ENCODE data around the gene FAM118A.
"Not testable (repeated sequence)": the region's sequence is repeated elsewhere in the genome, so short reads cannot be mapped to it uniquely, and the experiment has no call there.

FAM118A gene

DNA sequence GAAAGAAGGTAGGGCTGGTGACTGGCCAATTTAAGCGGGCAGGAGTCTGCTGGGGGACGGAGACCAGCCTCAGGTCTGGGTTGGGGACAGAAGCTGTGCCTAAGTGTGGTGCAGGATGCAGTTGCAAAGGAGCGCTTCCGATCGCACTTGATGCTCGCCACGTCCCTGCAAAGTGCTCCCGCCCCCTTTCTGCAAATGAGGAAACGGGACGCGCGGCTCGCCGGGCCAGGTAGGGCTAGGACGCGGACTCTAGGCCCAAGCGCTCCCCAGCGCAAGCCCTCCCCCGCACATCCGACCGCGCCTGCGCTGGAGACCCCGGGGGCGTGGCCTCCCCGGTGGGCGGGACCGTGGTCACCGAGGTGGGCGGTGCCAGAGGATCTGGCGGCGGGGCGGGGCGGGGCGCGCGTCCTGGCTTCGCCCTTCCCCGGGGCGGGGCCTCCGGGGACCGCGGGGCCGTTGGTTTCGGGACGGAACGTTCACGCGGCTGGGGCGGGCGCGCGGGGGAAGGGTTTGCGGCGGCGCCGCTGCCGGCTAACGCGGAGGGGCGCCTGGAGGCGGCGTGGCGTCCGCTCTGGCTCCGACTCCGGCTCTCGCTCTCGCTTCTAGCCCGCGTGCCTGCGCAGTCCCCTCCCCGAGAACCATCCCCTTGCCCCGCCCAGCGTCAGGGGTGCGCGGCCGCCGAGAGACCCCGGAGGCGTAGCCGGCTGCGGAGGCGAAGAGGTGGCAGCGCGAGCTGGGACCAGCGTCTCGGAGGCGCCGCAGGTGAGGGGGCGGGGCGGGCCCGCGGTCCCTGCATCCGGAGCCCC lies at the start of gene FAM118A:
FAM118A (plus strand) TSS at position 513 of the 806 bp plus-strand sequence. CDS start 12,446 bp downstream, outside the sequence.
- in situ Hi-C loops (cut with MboI; ENCODE audit: low sequenced_read_pairs): no loop called here

GRCh38 chr22:45260395-45260759 lies 49.4 kb upstream of the FAM118A start:
- in situ Hi-C loops (cut with MboI; ENCODE audit: low sequenced_read_pairs): loop anchor here (10.0 kb wide), 1 partner anchor 164 kb away; no protein-coding TSS in a partner anchor

GRCh38 chr22:45261407-45262088 lies 48.2 kb upstream of the FAM118A start:
- in situ Hi-C loops (cut with MboI; ENCODE audit: low sequenced_read_pairs): loop anchor here (10.0 kb wide), 1 partner anchor 163 kb away; no protein-coding TSS in a partner anchor

DNA sequence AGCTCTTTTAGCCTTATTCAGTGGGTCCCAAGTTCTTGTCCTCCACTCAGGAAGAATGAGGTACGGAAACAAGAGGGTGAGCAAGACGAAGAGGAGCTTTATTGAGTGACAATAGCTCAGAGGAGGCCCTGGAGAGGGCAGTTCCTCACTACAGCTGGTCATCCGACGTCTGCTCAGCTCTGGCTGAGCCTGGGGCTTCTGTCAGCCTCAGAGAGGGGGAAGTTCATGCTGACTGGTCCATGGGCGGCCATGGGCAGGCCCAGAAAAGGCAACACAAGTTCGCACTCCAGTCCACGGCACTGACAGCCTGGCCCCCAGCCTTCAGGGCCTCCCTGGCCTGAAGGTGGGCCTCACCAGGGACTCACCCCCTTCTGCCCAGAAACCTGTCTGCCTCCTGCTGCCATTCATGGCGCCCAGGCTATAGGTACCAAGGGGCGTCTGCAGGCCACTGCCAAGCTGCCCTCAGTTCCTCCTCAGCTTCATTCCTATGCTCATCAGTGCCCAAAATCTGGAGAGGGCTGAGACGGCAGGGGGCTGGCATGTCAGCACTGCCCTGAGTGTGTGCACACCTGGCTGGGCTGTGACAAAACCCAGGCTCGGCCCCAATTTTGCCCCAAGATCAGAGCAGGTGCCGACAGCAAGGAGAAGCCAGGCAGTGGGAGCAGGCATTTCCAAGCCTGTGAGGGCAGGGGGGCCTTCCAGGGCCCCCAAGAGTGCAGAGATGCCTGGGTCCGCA lies 47.4 kb upstream of the FAM118A start:
- in situ Hi-C loops (cut with MboI; ENCODE audit: low sequenced_read_pairs): loop anchor here (10.0 kb wide), 1 partner anchor 162 kb away; no protein-coding TSS in a partner anchor

- in situ Hi-C loops (cut with MboI; ENCODE audit: low sequenced_read_pairs): loop anchor here (10.0 kb wide), 1 partner anchor 162 kb away; no protein-coding TSS in a partner anchor
Measured at GRCh38 chr22:45262931-45263462, 46.7 kb upstream of the FAM118A start.

DNA sequence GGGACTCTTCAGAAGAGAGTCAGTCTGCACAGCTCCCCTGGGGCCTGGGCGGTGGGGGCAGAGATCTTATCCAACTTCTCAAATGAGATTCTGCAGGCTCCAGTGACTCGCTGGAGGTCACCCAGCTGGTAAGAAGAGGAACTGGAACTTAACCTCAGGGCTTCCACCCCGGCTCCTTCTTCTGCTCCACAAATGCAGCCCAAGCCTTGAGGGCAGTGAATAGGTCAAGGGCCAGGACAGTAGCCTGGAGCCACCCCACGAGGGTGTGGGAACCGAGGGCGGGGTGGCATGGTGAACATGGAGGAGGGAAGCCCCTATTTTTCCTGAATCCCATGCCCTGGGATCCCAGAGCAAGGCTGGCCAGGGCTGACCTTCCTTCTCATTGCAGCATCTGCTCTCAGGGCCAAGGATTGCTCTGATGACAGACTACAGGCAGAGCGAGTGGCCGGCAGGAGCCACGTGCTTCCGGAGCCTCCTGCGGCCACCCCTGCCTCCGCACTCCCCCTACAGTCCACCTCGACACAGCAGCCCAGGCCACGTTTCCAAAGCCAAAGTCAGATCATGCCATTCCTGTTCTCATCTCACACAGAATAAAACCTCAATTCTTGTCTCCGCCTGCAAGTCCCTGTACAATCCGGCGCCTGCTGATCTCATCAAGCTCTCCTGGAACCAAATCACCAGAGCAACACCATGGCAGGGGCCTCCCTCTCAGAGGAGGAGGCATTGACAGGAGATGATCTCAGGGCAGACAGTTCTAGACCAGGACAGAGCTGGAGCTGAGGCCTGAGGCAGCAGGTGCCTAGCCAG lies 46.1 kb upstream of the FAM118A start:
- in situ Hi-C loops (cut with MboI; ENCODE audit: low sequenced_read_pairs): loop anchor here (10.0 kb wide), 1 partner anchor 161 kb away; no protein-coding TSS in a partner anchor

DNA sequence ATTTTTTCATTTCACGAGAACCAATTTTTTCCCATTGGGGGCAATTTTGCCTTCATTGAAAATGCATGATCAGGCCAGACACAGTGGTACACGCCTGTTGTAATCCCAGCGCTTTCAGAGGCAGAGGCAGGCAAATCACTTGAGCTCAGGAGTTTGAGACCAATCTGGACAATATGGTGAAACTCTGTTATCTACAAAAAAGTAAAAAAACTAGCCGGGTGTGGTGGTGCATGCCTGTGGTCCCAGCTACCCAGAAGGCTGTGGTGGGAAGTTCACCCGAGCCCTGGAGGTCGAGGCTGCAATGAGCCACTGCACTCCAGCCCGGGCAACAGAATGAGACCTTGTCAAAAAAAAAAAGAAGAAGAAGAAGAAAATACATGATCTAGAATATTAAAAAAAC lies 44.2 kb upstream of the FAM118A start:
- in situ Hi-C loops (cut with MboI; ENCODE audit: low sequenced_read_pairs): loop anchor here (10.0 kb wide), 1 partner anchor 159 kb away; no protein-coding TSS in a partner anchor

DNA sequence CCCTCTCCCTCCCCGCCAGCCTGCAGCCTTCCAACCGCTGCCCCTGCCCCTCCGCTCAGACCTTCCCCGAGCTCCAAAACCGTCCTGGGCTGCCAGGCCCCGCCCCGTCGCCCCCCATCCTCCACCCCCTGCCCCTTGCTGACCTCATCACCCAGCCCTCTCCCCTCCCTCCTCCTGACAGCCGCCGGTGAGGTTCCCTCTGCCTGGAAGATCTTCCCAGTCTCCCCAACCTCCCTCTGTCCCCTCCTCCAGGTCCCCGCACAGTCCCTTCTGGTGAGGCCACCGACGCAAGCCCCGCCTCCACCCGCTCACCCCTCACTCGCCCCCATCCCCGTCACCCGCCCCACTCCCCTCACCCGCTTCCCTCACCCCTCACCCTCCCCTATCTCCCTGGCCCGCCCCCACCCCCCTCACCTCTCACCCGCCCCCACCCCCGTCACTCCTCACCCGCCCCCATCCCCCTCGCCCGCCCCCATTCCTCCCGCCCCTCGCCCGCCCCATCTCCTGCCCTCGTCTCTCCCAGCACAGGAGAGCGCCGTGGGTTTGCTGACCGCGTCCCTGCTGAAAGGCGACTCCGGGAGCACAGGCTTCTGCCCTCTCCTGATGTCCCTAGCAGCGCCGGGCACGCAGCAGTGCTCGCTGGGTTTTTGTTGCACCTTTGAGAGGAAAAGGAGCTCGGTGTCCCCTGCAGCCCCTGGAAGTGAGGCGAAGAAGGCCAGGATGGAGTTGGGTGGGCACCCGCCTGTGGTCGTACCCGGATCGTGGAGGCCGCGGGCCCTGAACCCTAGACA lies 41.4 kb upstream of the FAM118A start:
- in situ Hi-C loops (cut with MboI; ENCODE audit: low sequenced_read_pairs): loop anchor here (10.0 kb wide), 1 partner anchor 156 kb away; no protein-coding TSS in a partner anchor

DNA sequence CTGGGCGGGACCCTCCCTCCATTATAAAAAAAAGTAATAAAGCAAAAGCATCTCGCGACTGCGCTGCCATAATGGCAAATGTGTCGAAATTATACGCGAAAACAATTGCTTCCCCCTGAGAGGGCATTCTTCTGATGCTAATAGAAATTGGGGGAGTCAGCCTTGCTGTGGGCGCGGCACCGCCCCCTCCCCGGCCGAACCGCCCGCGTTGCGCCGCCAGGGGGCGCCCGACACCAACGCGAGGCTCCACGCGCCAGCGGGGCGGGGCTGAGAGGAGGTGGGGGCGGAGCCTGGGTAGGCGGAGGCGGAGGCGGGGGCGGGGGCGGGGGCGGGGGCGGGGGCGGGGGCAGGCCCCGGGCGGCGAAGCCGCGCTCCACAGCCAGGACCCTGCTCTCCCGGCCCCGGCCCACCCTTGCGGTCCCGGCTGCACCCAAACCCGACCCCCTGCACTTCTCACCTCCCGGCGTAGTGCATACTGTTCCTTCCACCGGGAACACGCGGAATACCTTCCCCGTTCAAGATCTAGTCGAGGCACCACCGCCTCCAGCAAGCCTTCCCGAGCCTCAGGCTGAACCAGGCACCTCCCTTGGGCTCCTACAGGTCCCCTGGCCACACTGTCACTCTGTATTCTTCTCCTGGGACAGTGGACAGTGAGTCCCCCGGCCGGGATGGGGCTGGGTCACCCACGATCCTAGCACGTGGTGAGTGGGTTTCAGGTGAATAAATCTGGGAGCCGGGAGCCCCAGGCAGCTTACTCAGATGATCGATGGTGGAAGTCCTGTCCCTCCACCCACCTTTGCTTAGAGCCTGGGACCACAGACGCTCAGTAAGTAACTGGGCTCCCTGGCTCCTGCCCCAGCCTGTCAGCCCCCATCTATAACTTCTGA lies 40.5 kb upstream of the FAM118A start:
- in situ Hi-C loops (cut with MboI; ENCODE audit: low sequenced_read_pairs): loop anchor here (10.0 kb wide), 1 partner anchor 156 kb away; no protein-coding TSS in a partner anchor

GRCh38 chr22:45270095-45271020 lies 39.4 kb upstream of the FAM118A start:
- in situ Hi-C loops (cut with MboI; ENCODE audit: low sequenced_read_pairs): no loop called here

- in situ Hi-C loops (cut with MboI; ENCODE audit: low sequenced_read_pairs): no loop called here
Measured at GRCh38 chr22:45271667-45272201, 38.0 kb upstream of the FAM118A start.

DNA sequence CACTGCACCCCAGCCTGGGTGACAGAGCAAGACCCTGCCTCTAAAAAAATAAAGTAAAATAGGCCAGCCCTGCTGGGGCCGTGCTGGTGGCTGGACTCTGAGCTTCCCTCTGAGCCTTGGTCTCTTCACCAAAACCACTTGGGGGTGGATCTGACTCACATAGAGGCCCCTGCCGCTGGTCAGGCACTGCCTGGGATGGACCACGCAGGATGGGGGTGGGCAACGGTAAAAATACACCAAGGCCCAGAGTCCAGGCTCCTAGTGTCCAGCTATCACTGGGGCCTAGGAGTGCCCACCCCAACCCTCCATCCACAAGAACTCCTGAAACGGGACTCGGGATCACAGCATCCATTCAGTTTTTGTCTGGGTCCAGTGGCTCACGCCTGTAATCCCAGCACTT lies 37.2 kb upstream of the FAM118A start:
- in situ Hi-C loops (cut with MboI; ENCODE audit: low sequenced_read_pairs): no loop called here

GRCh38 chr22:45273452-45274075 lies 36.2 kb upstream of the FAM118A start:
- in situ Hi-C loops (cut with MboI; ENCODE audit: low sequenced_read_pairs): no loop called here

- in situ Hi-C loops (cut with MboI; ENCODE audit: low sequenced_read_pairs): no loop called here
Measured at GRCh38 chr22:45276507-45277105, 33.1 kb upstream of the FAM118A start.

- in situ Hi-C loops (cut with MboI; ENCODE audit: low sequenced_read_pairs): not testable (repeated sequence)
Measured at GRCh38 chr22:45277720-45278119, 32.0 kb upstream of the FAM118A start.

DNA sequence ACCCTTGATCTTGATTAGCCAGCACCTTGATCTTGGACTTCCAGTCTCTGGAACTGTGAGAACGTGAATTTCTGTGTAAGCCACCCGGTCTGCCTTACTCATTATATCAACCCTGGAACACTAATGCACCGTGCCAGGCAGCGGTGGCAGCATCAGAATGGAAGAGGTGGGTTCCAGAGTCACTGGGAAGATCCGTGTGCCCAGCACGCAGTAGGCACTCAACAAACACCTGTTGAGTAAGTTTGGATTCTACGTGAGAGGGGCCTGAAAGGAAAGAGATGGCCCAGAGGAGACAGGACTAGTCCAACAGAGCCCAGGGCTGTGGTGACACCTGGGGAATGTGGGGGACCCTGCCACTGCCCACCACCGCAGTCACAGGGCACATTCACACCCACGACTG lies 31.6 kb upstream of the FAM118A start:
- in situ Hi-C loops (cut with MboI; ENCODE audit: low sequenced_read_pairs): no loop called here

Data from HL-60/S4 treated with retinoic acid at 250 ng/mL for 4 days and 3 days (cell line).